Posterior vena cava (tissue), 2 donors: ENCODE data around the gene WLS. TPM values are rescaled to one million over a fixed set of nuclear protein-coding genes. Genes with fewer than 3 reads are reported as not detected.

Source experiments
- DNase-seq: peaks from one replicate; pipeline ENCODE4 v3.0.0-alpha.2; 2020; ENCODE audit warnings: low spot score
- intact Hi-C, 2 donors: fragments of 100-400 bp; cut with DNase I; formaldehyde crosslinking; loops; one replicate each; pipeline versions ENCODE4 v1.14.1 to v1.14.2; 2022 to 2023
- microRNA-seq, 2 donors: library from miRNA; unstranded; fragments of <30 nt; microRNA quantifications; one replicate each; pipeline ENCODE4 v1.2.0, GENCODE V29; 2020 to 2021; ENCODE audit warnings: borderline microRNAs expressed in 2 of 2
- total RNA-seq, 2 donors: library from RNA; stranded (reverse); fragmentation: NEBNext Ultra II Directional; extraction: Animal tissue kit (Norgen Biotek cat#: 25700); gene quantifications; one replicate each; pipeline ENCODE4 v1.2.1, GENCODE V29; 2021
- donor health status: DM: yes; HTN: yes; CAD: no.
- donor health status: DM: yes; HTN: yes; CAD: no.

WLS gene
- total RNA-seq, 2 donors from 2014 or later: 53.3 to 83.6 TPM

GRCh38 chr1:68078647-68079046 is 153.7 kb downstream of the WLS start:
- DNase-seq: no peak
- intact Hi-C loops: no loop called here

Small RNA genes within 50 kb of the gene (microRNA-seq; reads per million reads assigned to microRNA genes)
- gene MIR1262: 1.3 to 1.8 reads per million in 2 donors

Other genes starting within 250 kb of the WLS start
- 1 to 10 TPM; 1.6 to 4.1 TPM for gene DIRAS3, start 181.9 kb downstream of the WLS start, total RNA-seq
- gene RPE65, start 217.4 kb upstream of the WLS start, total RNA-seq: under 1 TPM in 1 of 2 donors, not detected in 1; 0.19 TPM